H1 (cell line): ENCODE data around the gene KRTAP21-2. TPM values are rescaled to one million over a fixed set of nuclear protein-coding genes. Genes with fewer than 3 reads are reported as not detected.

Source experiments
- CTCF ChIA-PET: fragments of 300-600 bp; sonication (Branson Sonifier 250); formaldehyde crosslinking; loops from one replicate; lab custom pipeline; 2021; ENCODE audit not compliant: partially characterized antibody; lab: Charles Lee
- POLR2A ChIA-PET: fragments of 300-600 bp; sonication (Branson Sonifier 250); formaldehyde crosslinking; loops from one replicate; lab custom pipeline; 2021; ENCODE audit warnings: inconsistent platforms; ENCODE audit not compliant: partially characterized antibody; lab: Charles Lee
- DNase-seq, 2 experiments: peaks; one replicate each; pipeline versions ENCODE4 v3.0.0 to v3.0.0-alpha.2; 2010 to 2022; ENCODE audit warnings: low spot score in 2 of 2, low read depth in 1 of 2, mixed read lengths in 1 of 2
- FAIRE-seq: peaks from 2 replicates; lab custom pipeline; 2011; peaks lifted over from hg19 to GRCh38; lab: Jason Lieb, UNC
- H2AFZ ChIP-seq: 2 replicates; pipeline ENCODE4 v1.8.1; 2012; ENCODE audit warnings: low read length, inconsistent platforms
- H2AK5ac ChIP-seq: 2 replicates; pipeline ENCODE4 v1.6.1; 2013; ENCODE audit warnings: low read depth, low read length
- H2BK120ac ChIP-seq: replicated peaks from 2 replicates; pipeline ENCODE3; 2013; ENCODE audit warnings: low read depth, low read length, inconsistent platforms
- H2BK12ac ChIP-seq: 2 replicates; pipeline ENCODE4 v1.6.1; 2013; ENCODE audit warnings: low read depth, low read length
- H2BK15ac ChIP-seq: 2 replicates; pipeline ENCODE4 v1.6.1; 2013; ENCODE audit warnings: low read length
- H2BK20ac ChIP-seq: 2 replicates; pipeline ENCODE4 v1.6.1; 2013; ENCODE audit warnings: low read length
- H2BK5ac ChIP-seq: 2 replicates; pipeline ENCODE4 v1.6.1; 2013; ENCODE audit warnings: low read depth, low read length
- H3K14ac ChIP-seq: 2 replicates; pipeline ENCODE4 v1.6.1; 2013; ENCODE audit warnings: inconsistent platforms; ENCODE audit not compliant: insufficient read length
- H3K18ac ChIP-seq: 2 replicates; pipeline ENCODE4 v1.6.1; 2013; ENCODE audit warnings: low read length; ENCODE audit errors: extremely low read depth
- H3K23ac ChIP-seq: 2 replicates; pipeline ENCODE4 v1.6.1; 2013; ENCODE audit warnings: inconsistent platforms; ENCODE audit not compliant: insufficient read length
- H3K23me2 ChIP-seq: 2 replicates; pipeline ENCODE4 v1.6.1; 2013; ENCODE audit warnings: low read depth, low read length
- H3K27ac ChIP-seq: 2 replicates; pipeline ENCODE4 v1.6.1; 2011; ENCODE audit warnings: low read depth, low read length, inconsistent platforms
- H3K27me3 ChIP-seq, 4 experiments: replicated peaks in 1 of 4; 1 replicate in 1 of 4; 2 replicates in 3 of 4; pipeline versions ENCODE4 v1.6.1 to v1.8.1; 2011 to 2013; ENCODE audit warnings: low read length in 3 of 4, mild to moderate bottlenecking in 3 of 4, inconsistent platforms in 2 of 4, mixed read lengths in 2 of 4, moderate library complexity in 1 of 4; ENCODE audit not compliant: control insufficient read depth in 3 of 4, insufficient read depth in 3 of 4; ENCODE audit errors: extremely low read depth in 1 of 4
- H3K36me3 ChIP-seq, 4 experiments: 2 replicates each; pipeline versions ENCODE4 v1.6.1 to v1.8.1; 2011 to 2013; ENCODE audit warnings: mild to moderate bottlenecking in 4 of 4, low read length in 3 of 4, moderate library complexity in 2 of 4, control low read depth in 1 of 4, inconsistent platforms in 1 of 4; ENCODE audit not compliant: insufficient read depth in 4 of 4, control insufficient read depth in 2 of 4
- H3K4ac ChIP-seq: replicated peaks from 2 replicates; pipeline ENCODE3; 2013; ENCODE audit warnings: low read length, low read depth, mixed read lengths, inconsistent platforms; ENCODE audit not compliant: insufficient read length
- H3K4me1 ChIP-seq, 4 experiments: replicated peaks in 1 of 4; 1 replicate in 1 of 4; 2 replicates in 3 of 4; pipeline versions ENCODE4 v1.6.1 to v1.8.1; 2011 to 2013; ENCODE audit warnings: low read length in 3 of 4, inconsistent platforms in 2 of 4, mixed read lengths in 1 of 4; ENCODE audit not compliant: insufficient read depth in 4 of 4, control insufficient read depth in 3 of 4
- H3K4me2 ChIP-seq, 2 experiments: 2 replicates each; pipeline versions ENCODE4 v1.6.1 to v1.8.1; 2011 to 2013; ENCODE audit warnings: low read depth in 2 of 2, low read length in 2 of 2, control low read depth in 1 of 2, inconsistent platforms in 1 of 2, mild to moderate bottlenecking in 1 of 2; ENCODE audit not compliant: insufficient read depth in 1 of 2
- H3K4me3 ChIP-seq, 4 experiments: fragments of 200-600, 300-600 bp in 1 of 4; sonication (generic), shearing (Covaris generic), sonication (Bioruptor Twin) in 1 of 4; 2 replicates each; pipeline versions ENCODE4 v1.5.1 to v1.8.1; 2011 to 2016; ENCODE audit warnings: low read length in 4 of 4, low read depth in 3 of 4, control low read depth in 2 of 4, inconsistent platforms in 2 of 4, mild to moderate bottlenecking in 2 of 4, mixed read lengths in 1 of 4, moderate library complexity in 1 of 4; ENCODE audit not compliant: insufficient read depth in 2 of 4; ENCODE audit errors: extremely low read depth in 1 of 4
- H3K56ac ChIP-seq: replicated peaks from 2 replicates; pipeline ENCODE3; 2013; ENCODE audit warnings: low read depth, mild to moderate bottlenecking, mixed read lengths, low read length, inconsistent platforms; ENCODE audit not compliant: insufficient read length
- H3K79me1 ChIP-seq: 2 replicates; pipeline ENCODE4 v1.6.1; 2013; ENCODE audit warnings: low read depth, low read length, control low read depth
- H3K79me2 ChIP-seq, 2 experiments: 2 replicates each; pipeline versions ENCODE4 v1.6.1 to v1.8.1; 2012 to 2013; ENCODE audit warnings: low read length in 2 of 2, mild to moderate bottlenecking in 2 of 2, inconsistent platforms in 1 of 2; ENCODE audit not compliant: insufficient read depth in 2 of 2, control insufficient read depth in 1 of 2
- H3K9ac ChIP-seq, 4 experiments: replicated peaks in 1 of 4; 1 replicate in 1 of 4; 2 replicates in 3 of 4; pipeline versions ENCODE4 v1.6.1 to v1.8.1; 2011 to 2013; ENCODE audit warnings: low read depth in 3 of 4, low read length in 3 of 4, control low read depth in 2 of 4, mild to moderate bottlenecking in 2 of 4, moderate library complexity in 2 of 4, inconsistent platforms in 1 of 4; ENCODE audit errors: extremely low read depth in 1 of 4
- H3K9me3 ChIP-seq, 2 experiments: 2 replicates each; pipeline versions ENCODE4 v1.6.1 to v1.8.1; 2012 to 2013; ENCODE audit warnings: mild to moderate bottlenecking in 2 of 2, moderate library complexity in 2 of 2, control low read depth in 1 of 2, inconsistent platforms in 1 of 2, low read depth in 1 of 2, low read length in 1 of 2, mixed read lengths in 1 of 2; ENCODE audit not compliant: insufficient read depth in 2 of 2
- H4K20me1 ChIP-seq, 2 experiments: replicated peaks in 1 of 2; 2 replicates each; pipeline versions ENCODE3 to v1.8.1; 2011 to 2013; ENCODE audit warnings: inconsistent platforms in 2 of 2, low read length in 2 of 2, mild to moderate bottlenecking in 1 of 2; ENCODE audit not compliant: insufficient read depth in 2 of 2, control insufficient read depth in 1 of 2
- H4K5ac ChIP-seq: 2 replicates; pipeline ENCODE4 v1.6.1; 2013; ENCODE audit warnings: low read length, low read depth, mixed read lengths, inconsistent platforms; ENCODE audit not compliant: insufficient read length
- H4K8ac ChIP-seq: 2 replicates; pipeline ENCODE4 v1.8.0; 2013; ENCODE audit warnings: mild to moderate bottlenecking, moderate library complexity, low read length, inconsistent platforms; ENCODE audit not compliant: insufficient read depth; ENCODE audit errors: extremely low read depth
- H4K91ac ChIP-seq: replicated peaks from 2 replicates; pipeline ENCODE3; 2013; ENCODE audit warnings: low read length, mixed read lengths, inconsistent platforms; ENCODE audit not compliant: insufficient read length
- CTBP2 ChIP-seq: IDR thresholded peaks from 2 replicates; pipeline ENCODE4 v1.7.0; 2011; ENCODE audit warnings: borderline replicate concordance, mild to moderate bottlenecking, moderate library complexity, mixed read lengths, low read length; ENCODE audit not compliant: insufficient read depth, insufficient read length
- GTF2F1 ChIP-seq: IDR thresholded peaks from 2 replicates; pipeline ENCODE4 v1.6.1; 2012; ENCODE audit warnings: low read depth, low read length, improper control_type of control experiment, borderline replicate concordance
- KDM4A ChIP-seq: IDR thresholded peaks from one replicate; pipeline ENCODE4 v1.7.1; 2012; ENCODE audit warnings: low read depth, mild to moderate bottlenecking, moderate library complexity, low read length, inconsistent platforms; ENCODE audit not compliant: severe bottlenecking
- KDM5A ChIP-seq: fragments of 200-600 bp; IDR thresholded peaks from 2 replicates; pipeline ENCODE4 v1.7.1; 2012; ENCODE audit warnings: mild to moderate bottlenecking, low read length, inconsistent platforms, mixed read lengths
- TEAD4 ChIP-seq: IDR thresholded peaks from 2 replicates; pipeline ENCODE4 v1.6.1; 2012; ENCODE audit warnings: low read depth, low read length, inconsistent platforms, mixed read lengths
- WGBS, 2 experiments: shearing (Covaris generic) in 1 of 2; methylation state at CpG; one replicate each; pipeline versions ENCODE4 v1.1.6 to v1.1.7; 2013 to 2015; ENCODE audit warnings: low lambda C conversion rate in 2 of 2, mixed read lengths in 2 of 2, inconsistent platforms in 1 of 2, low coverage in 1 of 2, missing lambda C conversion rate in 1 of 2; ENCODE audit not compliant: insufficient replicate concordance in 2 of 2, insufficient coverage in 1 of 2, insufficient read length in 1 of 2; ENCODE audit errors: extremely low coverage in 1 of 2, missing lambda C conversion rate in 1 of 2; 5-methylcytosine and 5-hydroxymethylcytosine counted together
- polyA plus RNA-seq, 7 experiments: library from polyadenylated mRNA; depleted of rRNA in 3 of 7; stranded (reverse) in 5 of 7; unstranded in 2 of 7; fragments of >200 nt in 5 of 7; fragments of 200-250 nt in 2 of 7; gene quantifications; 1 replicate in 5 of 7; 2 replicates in 1 of 7; 4 replicates in 1 of 7; pipeline versions ENCODE4 v1.2.1 to v1.2.3, GENCODE V29; 2011 to 2013; ENCODE audit warnings: missing spikeins in 2 of 7, mixed read lengths in 2 of 7
- total RNA-seq: library from RNA; stranded (reverse); fragmentation: NEBNext Ultra II Directional; extraction: Animal tissue kit (Norgen Biotek cat#: 25700); gene quantifications from 2 replicates; pipeline ENCODE4 v1.2.1, GENCODE V29; 2021
- TF ChIP-seq, protein P1 (sequence below): IDR thresholded peaks from 2 replicates; pipeline ENCODE4 v1.6.1; 2011; ENCODE audit warnings: low read length, improper control_type of control experiment

The KRTAP21-2 gene
- total and polyA plus RNA-seq, 2 of the 8 experiments (the other 6 are each of a cell fraction or from before 2014, with no cell fraction given), result not detected

DNA sequence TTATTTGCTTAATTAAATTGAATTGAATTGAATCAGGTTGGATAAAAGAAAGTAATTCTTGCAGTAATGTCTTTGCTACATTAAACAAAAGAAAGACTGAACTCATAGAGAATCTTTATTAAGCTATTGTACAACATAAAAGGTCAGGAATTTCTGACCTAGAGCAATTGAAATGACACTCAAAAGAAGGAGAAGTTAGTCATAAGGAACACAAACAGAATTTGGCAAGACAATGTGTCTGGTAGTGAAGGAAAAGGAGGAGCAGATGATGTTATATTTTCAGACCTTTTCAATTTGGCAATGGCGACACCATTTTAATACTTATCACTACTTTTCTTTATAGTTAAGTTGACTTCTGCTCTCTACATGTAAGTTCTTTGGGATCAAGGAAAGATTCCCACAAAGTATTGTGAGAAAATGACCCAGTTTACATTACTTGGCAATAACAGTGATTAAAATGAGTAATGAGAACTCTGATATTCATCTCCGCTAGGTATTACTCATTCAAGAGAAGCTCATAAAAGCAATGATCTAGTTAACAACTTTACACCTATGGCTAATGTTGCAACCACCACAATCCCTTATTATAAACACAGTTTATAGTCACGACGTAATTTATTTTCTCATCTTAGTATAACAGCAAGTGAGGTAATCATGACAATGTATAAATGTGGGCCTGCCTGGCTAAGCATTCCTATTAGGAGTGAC, 22.8 kb upstream of the KRTAP21-2 start:
- POLR2A ChIA-PET, result no interaction called here
- H3K27me3 ChIP-seq, result no peaks in the 10 kb centered on the region
- H3K9me3 ChIP-seq, result no peaks in the 10 kb centered on the region; a peak in 1 of 4 replicates
- H2BK120ac ChIP-seq, result no peak overlapping the region
- no peak overlapping the region for H4K8ac ChIP-seq
- H3K4me1 ChIP-seq, result no peaks in the 10 kb centered on the region
- no peak overlapping the region for H3K56ac ChIP-seq
- no peak overlapping the region for H2AK5ac ChIP-seq
- H4K20me1 ChIP-seq, result no peaks in the 10 kb centered on the region
- no peak for TF ChIP-seq GTF2F1
- no peak for TF ChIP-seq TEAD4
- no peak for TF ChIP-seq KDM4A
- TF ChIP-seq CTBP2, result no peak
- TF ChIP-seq, protein P1, sequence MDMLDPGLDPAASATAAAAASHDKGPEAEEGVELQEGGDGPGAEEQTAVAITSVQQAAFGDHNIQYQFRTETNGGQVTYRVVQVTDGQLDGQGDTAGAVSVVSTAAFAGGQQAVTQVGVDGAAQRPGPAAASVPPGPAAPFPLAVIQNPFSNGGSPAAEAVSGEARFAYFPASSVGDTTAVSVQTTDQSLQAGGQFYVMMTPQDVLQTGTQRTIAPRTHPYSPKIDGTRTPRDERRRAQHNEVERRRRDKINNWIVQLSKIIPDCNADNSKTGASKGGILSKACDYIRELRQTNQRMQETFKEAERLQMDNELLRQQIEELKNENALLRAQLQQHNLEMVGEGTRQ, result no peak
- no peak for TF ChIP-seq KDM5A
- no peak overlapping the region for H3K4ac ChIP-seq
- H3K14ac ChIP-seq, result no peak overlapping the region
- H2BK12ac ChIP-seq, result no peak overlapping the region
- 92% methylated on average over 4 of the region's 4 CpGs; no CpG with 5 or more reads in 1 of the 2 experiments for WGBS, 2 experiments
- no peak overlapping the region for H3K27ac ChIP-seq
- H3K9ac ChIP-seq, result no peak overlapping the region
- H3K4me2 ChIP-seq, result no peak overlapping the region
- H3K23me2 ChIP-seq, result no peaks in the 10 kb centered on the region; the same call in 1 of the 2 replicates
- H2BK5ac ChIP-seq, result no peak overlapping the region
- H3K23ac ChIP-seq, result no peak overlapping the region
- no peak overlapping the region for H2BK15ac ChIP-seq
- no peaks in the 10 kb centered on the region for H3K79me2 ChIP-seq
- H2AFZ ChIP-seq, result no peak overlapping the region
- H3K36me3 ChIP-seq, result no peaks in the 10 kb centered on the region
- H3K79me1 ChIP-seq, result no peaks in the 10 kb centered on the region
- H3K4me3 ChIP-seq, result no peak overlapping the region
- CTCF ChIA-PET, result interaction anchor here (0.7 to 1.4 kb wide), 3 partner anchors 11 to 62 kb away, joined by 3 to 5 read pairs (median 4); no protein-coding TSS in a partner anchor
- no peak overlapping the region for H2BK20ac ChIP-seq
- H3K18ac ChIP-seq, result no peak overlapping the region
- no peak for FAIRE-seq
- no peak for DNase-seq
- no peak overlapping the region for H4K91ac ChIP-seq
- no peak overlapping the region for H4K5ac ChIP-seq
